NOMO-1 treated with dmso at 0.1 percent for 144 hours (cell line): ENCODE data around the gene CHD5.
"Not testable (repeated sequence)": the region's sequence is repeated elsewhere in the genome, so short reads cannot be mapped to it uniquely, and the experiment has no call there.

Experiments used
- DNase-seq: peaks from one replicate; lab custom pipeline; 2025; ENCODE audit not compliant: unreplicated experiment; lab: John Stamatoyannopoulos, UW

CHD5 gene

GRCh38 chr1:6087377-6087772 lies 92.7 kb downstream of the CHD5 start:
- DNase-seq: no peak

- no peak for DNase-seq
Measured at GRCh38 chr1:6086762-6087376, 93.3 kb downstream of the CHD5 start.

- DNase-seq: no peak
Measured at GRCh38 chr1:6086358-6086757, 93.8 kb downstream of the CHD5 start.

- no peak for DNase-seq
Measured at GRCh38 chr1:6085666-6086065, 94.5 kb downstream of the CHD5 start.

GRCh38 chr1:6084781-6085495 lies 95.2 kb downstream of the CHD5 start:
- no peak for DNase-seq

GRCh38 chr1:6083801-6084446 lies 96.2 kb downstream of the CHD5 start:
- DNase-seq: no peak

- DNase-seq: no peak
Measured at GRCh38 chr1:6083385-6083784, 96.7 kb downstream of the CHD5 start.

- DNase-seq: no peak
Measured at GRCh38 chr1:6082430-6082971, 97.6 kb downstream of the CHD5 start.

GRCh38 chr1:6081901-6082300 lies 98.2 kb downstream of the CHD5 start:
- no peak for DNase-seq

- no peak for DNase-seq
Measured at GRCh38 chr1:6080469-6080868, 99.7 kb downstream of the CHD5 start.

- no peak for DNase-seq
Measured at GRCh38 chr1:6077919-6078318, 102.2 kb downstream of the CHD5 start.

GRCh38 chr1:6077506-6077905 lies 102.6 kb downstream of the CHD5 start:
- DNase-seq: no peak

GRCh38 chr1:6077061-6077460 lies 103.1 kb downstream of the CHD5 start:
- DNase-seq: not testable (repeated sequence)

GRCh38 chr1:6075748-6076147 lies 104.4 kb downstream of the CHD5 start:
- no peak for DNase-seq

- no peak for DNase-seq
Measured at GRCh38 chr1:6074192-6074901, 105.8 kb downstream of the CHD5 start.

- DNase-seq: no peak
Measured at GRCh38 chr1:6073480-6074053, 106.6 kb downstream of the CHD5 start.

GRCh38 chr1:6072774-6073479 lies 107.2 kb downstream of the CHD5 start:
- DNase-seq: no peak

- no peak for DNase-seq
Measured at GRCh38 chr1:6071219-6071618, 108.9 kb downstream of the CHD5 start.

- DNase-seq: no peak
Measured at GRCh38 chr1:6070450-6070974, 109.6 kb downstream of the CHD5 start.

- DNase-seq: no peak
Measured at GRCh38 chr1:6069573-6069972, 110.5 kb downstream of the CHD5 start.
